Esophagus muscularis mucosa (tissue), 3 donors: ENCODE data around the gene PRPF6.
"Not testable (repeated sequence)": the region's sequence is repeated elsewhere in the genome, so short reads cannot be mapped to it uniquely, and the experiment has no call there.

Experiments
- POLR2A ChIP-seq: fragments of 450-650 bp; IDR thresholded peaks from one replicate; pipeline ENCODE4 v1.6.1; 2017; ENCODE audit warnings: antibody characterized with exemption, moderate library complexity, mild to moderate bottlenecking, low read depth
- POLR2AphosphoS5 ChIP-seq, 2 donors: sonication (generic); formaldehyde crosslinking; IDR thresholded peaks; one replicate each; pipeline ENCODE4 v1.6.1; 2017; ENCODE audit warnings: antibody characterized with exemption in 2 of 2
- TF ChIP-seq, protein P1 (sequence below), 3 experiments: fragments of 200-600 bp in 2 of 3; fragments of 450-650 bp in 1 of 3; sonication (generic) in 2 of 3; IDR thresholded peaks; one replicate each; pipeline ENCODE4 v1.5.1; 2017 to 2019; ENCODE audit warnings: antibody characterized with exemption in 3 of 3, mild to moderate bottlenecking in 2 of 3, moderate library complexity in 1 of 3

DNA sequence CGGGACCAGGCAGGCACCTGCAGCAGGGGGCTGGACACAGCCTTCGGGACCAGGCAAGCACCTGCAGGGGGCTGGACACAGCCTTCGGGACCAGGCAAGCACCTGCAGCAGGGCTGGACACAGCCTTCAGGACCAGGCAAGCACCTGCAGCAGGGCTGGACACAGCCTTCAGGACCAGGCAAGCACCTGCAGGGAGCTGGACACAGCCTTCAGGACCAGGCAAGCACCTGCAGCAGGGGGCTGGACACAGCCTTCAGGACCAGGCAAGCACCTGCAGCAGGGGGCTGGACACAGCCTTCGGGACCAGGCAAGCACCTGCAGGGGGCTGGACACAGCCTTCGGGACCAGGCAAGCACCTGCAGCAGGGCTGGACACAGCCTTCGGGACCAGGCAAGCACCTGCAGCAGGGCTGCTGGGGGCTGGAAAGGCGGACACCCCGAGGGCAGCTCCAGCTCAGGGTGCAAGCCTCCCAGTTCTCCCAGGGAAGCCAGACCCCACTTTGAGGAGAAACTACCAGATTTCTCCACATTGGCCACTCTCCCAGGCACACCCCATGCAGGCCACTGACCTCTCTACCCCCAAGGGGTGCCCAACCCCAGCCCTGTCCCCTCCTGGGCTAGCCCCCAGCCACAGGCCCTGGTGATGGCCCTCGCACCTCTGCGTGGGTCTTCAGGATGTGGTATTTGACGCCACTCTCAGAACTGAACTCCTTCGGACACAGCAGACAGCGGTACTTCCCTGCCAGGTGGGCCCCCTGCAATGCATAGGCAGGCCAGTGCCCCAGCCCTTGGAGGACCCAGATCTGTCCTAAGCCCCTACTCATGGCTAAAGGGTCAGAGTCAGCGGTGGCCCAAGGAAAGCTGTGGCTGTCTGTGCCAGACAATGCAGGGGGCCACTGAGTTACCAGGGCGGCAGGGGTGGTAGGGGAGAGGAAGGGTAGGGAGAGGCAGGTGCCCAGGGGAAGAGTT lies 20.0 kb upstream of the PRPF6 start:
- TF ChIP-seq, protein P1, sequence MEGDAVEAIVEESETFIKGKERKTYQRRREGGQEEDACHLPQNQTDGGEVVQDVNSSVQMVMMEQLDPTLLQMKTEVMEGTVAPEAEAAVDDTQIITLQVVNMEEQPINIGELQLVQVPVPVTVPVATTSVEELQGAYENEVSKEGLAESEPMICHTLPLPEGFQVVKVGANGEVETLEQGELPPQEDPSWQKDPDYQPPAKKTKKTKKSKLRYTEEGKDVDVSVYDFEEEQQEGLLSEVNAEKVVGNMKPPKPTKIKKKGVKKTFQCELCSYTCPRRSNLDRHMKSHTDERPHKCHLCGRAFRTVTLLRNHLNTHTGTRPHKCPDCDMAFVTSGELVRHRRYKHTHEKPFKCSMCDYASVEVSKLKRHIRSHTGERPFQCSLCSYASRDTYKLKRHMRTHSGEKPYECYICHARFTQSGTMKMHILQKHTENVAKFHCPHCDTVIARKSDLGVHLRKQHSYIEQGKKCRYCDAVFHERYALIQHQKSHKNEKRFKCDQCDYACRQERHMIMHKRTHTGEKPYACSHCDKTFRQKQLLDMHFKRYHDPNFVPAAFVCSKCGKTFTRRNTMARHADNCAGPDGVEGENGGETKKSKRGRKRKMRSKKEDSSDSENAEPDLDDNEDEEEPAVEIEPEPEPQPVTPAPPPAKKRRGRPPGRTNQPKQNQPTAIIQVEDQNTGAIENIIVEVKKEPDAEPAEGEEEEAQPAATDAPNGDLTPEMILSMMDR (IDR thresholded peaks at IDR 0.05): not testable (repeated sequence)
- not testable (repeated sequence) for TF ChIP-seq POLR2A; POLR2AphosphoS5 (IDR thresholded peaks at IDR 0.05)
